HUDEP-2 (cell line): Measurements from ENCODE around the gene CRIP3.

Experiments used
- DNase-seq, 76 experiments: peaks; one replicate each; lab custom pipeline; 2025; ENCODE audit not compliant: unreplicated experiment in 76 of 76; lab: John Stamatoyannopoulos, UW

CRIP3 gene

GRCh38 chr6:43290905-43291355, 17.7 kb downstream of the CRIP3 start:
- no peak for DNase-seq

- DNase-seq = no peak
Measured at GRCh38 chr6:43290339-43290904, 18.2 kb downstream of the CRIP3 start.

GRCh38 chr6:43287717-43288679, 20.6 kb downstream of the CRIP3 start:
- no peak for DNase-seq

GRCh38 chr6:43286980-43287716, 21.5 kb downstream of the CRIP3 start:
- DNase-seq = no peak

GRCh38 chr6:43286456-43286979, 22.1 kb downstream of the CRIP3 start:
- DNase-seq = no peak

GRCh38 chr6:43285832-43286231, 22.8 kb downstream of the CRIP3 start:
- DNase-seq = no peak

GRCh38 chr6:43284991-43285781, 23.4 kb downstream of the CRIP3 start:
- DNase-seq = no peak

- DNase-seq = no peak
Measured at GRCh38 chr6:43283905-43284304, 24.7 kb downstream of the CRIP3 start.

GRCh38 chr6:43283514-43283901, 25.1 kb downstream of the CRIP3 start:
- no peak for DNase-seq

- DNase-seq = no peak
Measured at GRCh38 chr6:43282636-43283513, 25.8 kb downstream of the CRIP3 start.

- no peak for DNase-seq
Measured at GRCh38 chr6:43282060-43282459, 26.6 kb downstream of the CRIP3 start.

- DNase-seq = no peak
Measured at GRCh38 chr6:43280234-43280633, 28.4 kb downstream of the CRIP3 start.

- no peak for DNase-seq
Measured at GRCh38 chr6:43278524-43279078, 30.0 kb downstream of the CRIP3 start.

- no peak for DNase-seq
Measured at GRCh38 chr6:43277643-43278523, 30.7 kb downstream of the CRIP3 start.

GRCh38 chr6:43277306-43277642, 31.4 kb downstream of the CRIP3 start:
- no peak for DNase-seq

GRCh38 chr6:43276577-43277305, 31.9 kb downstream of the CRIP3 start:
- no peak for DNase-seq

- DNase-seq = no peak
Measured at GRCh38 chr6:43275801-43276576, 32.6 kb downstream of the CRIP3 start.
